Transverse colon (tissue), 4 donors: ENCODE results near the gene PSMC1. TPM values are rescaled to one million over a fixed set of nuclear protein-coding genes. Genes with fewer than 3 reads are reported as not detected.

Source experiments
- DNase-seq: peaks from one replicate; pipeline ENCODE4 v3.0.0-alpha.2; 2019
- H3K27ac ChIP-seq, 4 donors: fragments of 200-600 bp; sonication (generic); 2 replicates each; pipeline ENCODE4 v1.5.1; 2016 to 2018; ENCODE audit warnings: inconsistent platforms in 4 of 4
- H3K27me3 ChIP-seq: fragments of 200-600 bp; sonication (generic); 2 replicates; pipeline ENCODE4 v1.5.1; 2017; ENCODE audit warnings: inconsistent platforms
- H3K36me3 ChIP-seq, 4 donors: fragments of 200-600 bp; sonication (generic); 2 replicates each; pipeline ENCODE4 v1.5.1; 2017 to 2019; ENCODE audit warnings: inconsistent platforms in 4 of 4
- H3K4me1 ChIP-seq, 4 donors: fragments of 200-600 bp; sonication (generic); 2 replicates each; pipeline ENCODE4 v1.5.1; 2017 to 2020; ENCODE audit warnings: inconsistent platforms in 4 of 4
- H3K4me3 ChIP-seq, 4 donors: fragments of 200-600 bp; sonication (generic); 1 replicate in 1 of 4; 2 replicates in 3 of 4; pipeline versions ENCODE4 v1.5.1 to v1.6.1; 2017 to 2019; ENCODE audit warnings: inconsistent platforms in 4 of 4
- H3K9me3 ChIP-seq, 2 donors: fragments of 200-600 bp; sonication (generic); 2 replicates each; pipeline ENCODE4 v1.5.1; 2017 to 2019; ENCODE audit warnings: inconsistent platforms in 2 of 2
- EP300 ChIP-seq: sonication (generic); formaldehyde crosslinking; IDR thresholded peaks from one replicate; pipeline ENCODE4 v1.6.1; 2017; ENCODE audit warnings: antibody characterized with exemption, low read depth
- POLR2A ChIP-seq: fragments of 450-650 bp; IDR thresholded peaks from one replicate; pipeline ENCODE4 v1.6.1; 2016; ENCODE audit warnings: antibody characterized with exemption, mild to moderate bottlenecking, moderate library complexity
- POLR2AphosphoS5 ChIP-seq, 3 donors: sonication (generic); formaldehyde crosslinking; IDR thresholded peaks; one replicate each; pipeline ENCODE4 v1.6.1; 2016; ENCODE audit warnings: antibody characterized with exemption in 3 of 3
- WGBS, 2 donors: methylation state at CpG; one replicate each; pipeline ENCODE4 v1.1.5; 2018; ENCODE audit warnings: low coverage in 1 of 2; 5-methylcytosine and 5-hydroxymethylcytosine counted together
- in situ Hi-C, 4 donors: fragments of 200-750 bp; cut with MboI; loops; one replicate each; pipeline versions ENCODE4 v1.15.0 to v1.15.1; 2017; ENCODE audit warnings: low sequenced_read_pairs in 3 of 4, low pct_ligation_motif_present in 1 of 4, low pct_unique_long_range_greater_than_20kb in 1 of 4
- intact Hi-C: fragments of 100-400 bp; cut with DNase I; formaldehyde crosslinking; loops from one replicate; pipeline ENCODE4 v1.15.1; 2023; ENCODE audit warnings: low total_unique reads
- total RNA-seq, 4 donors: library from RNA; depleted of rRNA; stranded (reverse); fragments of >200 nt; gene quantifications; one replicate each; pipeline ENCODE4 v1.1.0, GENCODE V29; 2016
- TF ChIP-seq, protein P1 (sequence below), 5 experiments: fragments of 200-600 bp in 3 of 5; fragments of 450-650 bp in 2 of 5; sonication (generic) in 3 of 5; IDR thresholded peaks; 1 replicate in 2 of 5; 2 replicates in 3 of 5; pipeline ENCODE4 v1.5.1; 2016 to 2017; ENCODE audit warnings: antibody characterized with exemption in 5 of 5, inconsistent platforms in 3 of 5, mild to moderate bottlenecking in 2 of 5, moderate library complexity in 1 of 5

PSMC1 gene
- total RNA-seq, 4 donors from 2014 or later: 23.9 to 79.9 (median 56.2) TPM

DNA sequence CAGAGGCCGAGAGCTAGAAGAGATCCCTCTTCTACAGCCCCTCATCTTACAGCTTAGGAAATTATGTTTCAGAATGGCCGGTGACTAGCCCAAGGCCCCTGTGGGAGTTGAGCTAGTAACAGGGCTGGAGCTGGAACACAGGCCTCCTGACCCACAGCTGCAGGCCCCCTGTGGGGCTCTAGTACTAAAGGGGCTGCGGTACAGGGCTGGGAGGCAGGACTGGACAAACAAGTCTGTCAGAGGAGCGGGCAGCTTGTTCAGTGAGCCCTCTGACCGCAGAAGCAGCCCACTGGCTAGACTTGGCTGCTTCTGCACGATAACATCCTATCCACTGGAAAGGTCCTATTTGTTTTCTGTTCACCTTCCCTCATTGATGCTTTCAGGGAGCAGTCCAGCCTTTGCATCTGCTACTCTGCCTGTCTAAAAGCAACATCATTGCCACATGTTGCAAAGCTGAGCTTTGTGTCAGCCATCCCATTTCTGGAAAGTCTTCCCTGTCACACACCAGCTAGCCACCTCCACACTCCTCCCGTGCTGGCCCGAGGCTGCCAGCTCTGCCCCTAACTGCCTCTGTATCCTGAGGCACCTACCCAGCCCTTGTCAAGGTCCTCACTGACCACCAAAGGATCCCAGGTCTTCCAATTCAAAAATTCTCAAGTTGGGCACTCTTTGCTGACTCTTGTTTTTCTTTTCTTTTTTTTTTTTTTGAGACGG is 10.2 kb downstream of the PSMC1 start:
- DNase-seq: no peak
- Histone ChIP-seq H3K36me3 (peaks cover 0 to 82% (median 38%) of the 10 kb centered on the region in 4 donors), H3K27me3 (no peaks in the 10 kb centered on the region), H3K4me1 (no peaks in the 10 kb centered on the region), H3K27ac (no peak overlapping the region), H3K4me3 (no peak overlapping the region), H3K9me3 (no peaks in the 10 kb centered on the region)
- 94 to 95% methylated on average over 2 to 9 of the region's 9 CpGs for WGBS, 2 donors
- in situ Hi-C loops: no loop called here
- TF ChIP-seq POLR2AphosphoS5 (IDR thresholded peaks at IDR 0.05) (no peak), EP300 (no peak), POLR2A (no peak)
- TF ChIP-seq, protein P1, sequence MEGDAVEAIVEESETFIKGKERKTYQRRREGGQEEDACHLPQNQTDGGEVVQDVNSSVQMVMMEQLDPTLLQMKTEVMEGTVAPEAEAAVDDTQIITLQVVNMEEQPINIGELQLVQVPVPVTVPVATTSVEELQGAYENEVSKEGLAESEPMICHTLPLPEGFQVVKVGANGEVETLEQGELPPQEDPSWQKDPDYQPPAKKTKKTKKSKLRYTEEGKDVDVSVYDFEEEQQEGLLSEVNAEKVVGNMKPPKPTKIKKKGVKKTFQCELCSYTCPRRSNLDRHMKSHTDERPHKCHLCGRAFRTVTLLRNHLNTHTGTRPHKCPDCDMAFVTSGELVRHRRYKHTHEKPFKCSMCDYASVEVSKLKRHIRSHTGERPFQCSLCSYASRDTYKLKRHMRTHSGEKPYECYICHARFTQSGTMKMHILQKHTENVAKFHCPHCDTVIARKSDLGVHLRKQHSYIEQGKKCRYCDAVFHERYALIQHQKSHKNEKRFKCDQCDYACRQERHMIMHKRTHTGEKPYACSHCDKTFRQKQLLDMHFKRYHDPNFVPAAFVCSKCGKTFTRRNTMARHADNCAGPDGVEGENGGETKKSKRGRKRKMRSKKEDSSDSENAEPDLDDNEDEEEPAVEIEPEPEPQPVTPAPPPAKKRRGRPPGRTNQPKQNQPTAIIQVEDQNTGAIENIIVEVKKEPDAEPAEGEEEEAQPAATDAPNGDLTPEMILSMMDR (IDR thresholded peaks at IDR 0.05): no peak
- intact Hi-C loops: no loop called here

DNA sequence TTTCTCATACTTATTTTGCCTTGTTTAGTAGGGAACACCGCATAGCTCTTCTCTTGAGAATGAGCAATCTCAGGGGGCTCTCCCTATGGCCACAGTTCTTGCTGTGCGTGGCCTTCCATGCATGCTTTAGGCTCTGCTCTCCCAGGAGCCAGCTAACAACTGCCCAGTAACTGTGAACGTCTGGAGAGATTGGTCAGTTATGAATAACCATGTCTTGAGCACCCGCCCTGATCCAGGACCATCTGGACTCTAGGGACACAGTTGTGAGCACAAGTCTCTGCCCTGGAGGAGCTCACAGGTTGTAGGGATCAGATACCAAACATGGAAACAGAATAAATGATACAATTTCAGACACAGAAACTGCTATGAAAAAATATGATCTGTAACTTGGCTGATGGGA is 12.1 kb downstream of the PSMC1 start:
- intact Hi-C loops (no loop called here), in situ Hi-C loops (no loop called here)
- DNase-seq: no peak
- peaks cover 0 to 78% (median 37%) of the 10 kb centered on the region in 4 donors for H3K36me3 ChIP-seq
- H3K27ac ChIP-seq: no peak overlapping the region
- no peaks in the 10 kb centered on the region for H3K9me3 ChIP-seq
- H3K4me1 ChIP-seq: no peaks in the 10 kb centered on the region
- 92 to 100% methylated on average over 1 to 4 of the region's 4 CpGs for WGBS, 2 donors
- no peak for TF ChIP-seq POLR2AphosphoS5 (IDR thresholded peaks at IDR 0.05)
- TF ChIP-seq, protein P1 (IDR thresholded peaks at IDR 0.05): no peak
- no peak for TF ChIP-seq POLR2A
- no peak for TF ChIP-seq EP300
- no peaks in the 10 kb centered on the region for H3K27me3 ChIP-seq
- H3K4me3 ChIP-seq: no peak overlapping the region

DNA sequence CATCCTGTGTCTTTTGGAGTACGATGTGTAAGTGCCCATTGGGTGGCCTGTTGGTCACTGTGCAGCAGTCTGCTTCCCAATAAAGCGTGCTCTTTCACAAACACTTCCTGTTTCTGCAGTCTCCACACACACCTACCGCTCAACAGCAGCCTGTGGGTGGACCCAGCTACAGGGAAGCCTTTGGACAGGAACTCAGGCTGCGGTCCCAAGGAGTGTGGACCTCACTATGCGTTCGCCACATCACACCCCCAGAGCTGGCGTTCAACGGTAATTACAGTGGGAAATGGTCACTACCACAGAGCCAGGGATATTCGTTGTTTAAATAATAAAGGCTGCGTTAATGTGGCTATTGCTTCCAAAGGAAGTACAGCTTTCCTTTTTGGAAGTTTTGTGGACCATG is 16.2 kb downstream of the PSMC1 start:
- H3K36me3 ChIP-seq: peaks cover 0 to 44% (median 17%) of the 10 kb centered on the region in 4 donors
- no peak overlapping the region for H3K4me3 ChIP-seq
- TF ChIP-seq POLR2AphosphoS5 (IDR thresholded peaks at IDR 0.05): no peak
- TF ChIP-seq, protein P1 (IDR thresholded peaks at IDR 0.05): no peak
- TF ChIP-seq POLR2A: no peak
- no peak for TF ChIP-seq EP300
- H3K27me3 ChIP-seq: no peaks in the 10 kb centered on the region
- H3K4me1 ChIP-seq: no peaks in the 10 kb centered on the region
- H3K9me3 ChIP-seq: no peaks in the 10 kb centered on the region
- no peak for DNase-seq
- in situ Hi-C loops: no loop called here
- H3K27ac ChIP-seq: no peak overlapping the region
- intact Hi-C loops: no loop called here
- WGBS, 2 donors: 86 to 93% methylated on average over 2 to 10 of the region's 10 CpGs

DNA sequence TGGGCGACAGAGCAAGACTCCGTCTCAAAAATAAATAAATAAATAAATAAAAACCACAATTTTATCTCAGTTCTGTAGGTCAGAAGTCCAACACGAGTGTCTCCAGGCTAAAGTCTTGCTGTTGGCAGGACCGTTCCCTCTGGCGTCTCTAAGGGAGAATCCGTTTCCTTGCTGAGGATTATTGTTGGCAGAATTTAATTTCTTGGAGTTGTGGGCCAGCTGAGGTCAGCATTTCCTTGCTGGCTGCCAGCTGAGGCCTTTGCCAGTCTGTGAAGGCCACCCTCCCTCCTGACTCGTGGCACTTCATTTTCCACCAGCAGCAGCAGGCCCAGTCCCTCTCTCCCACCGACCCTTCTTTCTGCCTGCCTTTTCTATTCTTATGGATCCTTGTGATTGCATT is 17.2 kb downstream of the PSMC1 start:
- Histone ChIP-seq H3K4me3 (no peak overlapping the region), H3K27ac (no peak overlapping the region), H3K27me3 (no peaks in the 10 kb centered on the region), H3K36me3 (peaks cover 0 to 40% (median 15%) of the 10 kb centered on the region in 4 donors), H3K4me1 (no peaks in the 10 kb centered on the region), H3K9me3 (no peaks in the 10 kb centered on the region)
- TF ChIP-seq, protein P1 (IDR thresholded peaks at IDR 0.05): no peak
- in situ Hi-C loops: no loop called here
- DNase-seq: no peak
- intact Hi-C loops: no loop called here
- WGBS, 2 donors: 75 to 82% methylated on average over 8 of the region's 8 CpGs
